HG02588 (cell line): ENCODE results near the gene ESYT2.
A peak's percentile ranks its signal among the peaks of the same experiment; 100 is the strongest.
"Not testable (repeated sequence)": the region's sequence is repeated elsewhere in the genome, so short reads cannot be mapped to it uniquely, and the experiment has no call there.

Experiments
- ATAC-seq: cut with Tn5 transposase; IDR thresholded peaks from one replicate; pipeline ENCODE4 v1.9.1; 2021; ENCODE audit warnings: mild to moderate bottlenecking, moderate library complexity; ENCODE audit not compliant: unreplicated experiment

The ESYT2 gene

DNA sequence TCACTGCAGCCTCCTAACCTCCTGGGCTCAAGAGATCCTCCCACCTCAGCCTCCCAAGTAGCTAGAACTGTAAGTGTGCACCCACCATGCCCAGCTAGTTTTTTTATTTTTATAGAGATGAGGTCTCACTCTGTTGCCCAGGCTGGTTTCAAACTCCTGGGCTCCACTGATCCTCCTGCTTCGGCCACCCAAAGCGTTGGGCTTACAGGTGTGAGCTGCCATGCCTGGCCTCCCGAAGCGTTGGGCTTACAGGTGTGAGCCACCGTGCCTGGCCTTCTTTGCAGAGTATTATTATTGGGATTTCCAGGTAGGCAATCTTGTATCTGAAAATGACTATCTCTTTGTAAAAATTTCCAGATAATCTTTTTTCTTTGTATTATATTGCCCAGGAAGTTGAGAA, 101.6 kb downstream of the ESYT2 start:
- ATAC-seq, result no peak

DNA sequence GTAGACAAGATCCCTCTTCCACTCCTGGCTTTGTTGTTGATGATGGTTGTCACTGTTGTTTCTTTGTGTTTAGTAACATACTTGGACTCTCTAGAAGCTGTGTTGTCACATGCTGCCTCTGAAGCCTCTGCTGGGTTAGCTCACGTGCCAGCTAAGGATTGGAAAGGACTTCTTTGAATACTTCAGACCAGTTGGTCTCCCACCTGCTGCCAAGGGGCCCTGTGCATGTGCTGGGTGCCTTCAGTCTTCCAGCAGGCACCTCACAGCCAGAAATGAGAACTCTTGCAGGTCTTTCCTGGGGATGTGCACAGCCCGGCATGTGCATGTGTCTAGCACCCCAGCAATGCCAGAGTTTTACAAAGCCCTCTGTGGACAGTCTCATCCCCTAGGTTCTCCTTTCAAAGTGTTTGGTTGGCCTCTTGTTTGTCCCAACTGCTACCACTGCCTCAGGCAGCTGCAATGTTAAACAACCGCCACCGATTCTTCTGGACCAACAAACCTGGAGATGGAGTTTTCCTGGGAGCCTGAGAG, 103.0 kb downstream of the ESYT2 start:
- no peak for ATAC-seq

DNA sequence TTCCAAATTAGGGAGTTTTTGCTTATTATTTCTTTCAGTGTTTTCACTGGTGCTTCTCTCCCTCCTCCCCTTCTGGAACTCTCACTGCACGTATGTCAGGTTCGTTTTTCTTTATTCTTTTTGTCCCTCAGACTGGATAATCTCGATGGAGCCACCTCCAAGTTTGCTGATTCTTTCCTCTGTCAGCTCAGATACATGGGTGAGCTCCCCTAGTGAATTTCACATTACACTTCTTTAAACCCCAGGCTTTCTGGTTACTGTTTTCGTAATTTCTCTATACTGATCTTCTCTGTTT, 103.9 kb downstream of the ESYT2 start:
- no peak for ATAC-seq

DNA sequence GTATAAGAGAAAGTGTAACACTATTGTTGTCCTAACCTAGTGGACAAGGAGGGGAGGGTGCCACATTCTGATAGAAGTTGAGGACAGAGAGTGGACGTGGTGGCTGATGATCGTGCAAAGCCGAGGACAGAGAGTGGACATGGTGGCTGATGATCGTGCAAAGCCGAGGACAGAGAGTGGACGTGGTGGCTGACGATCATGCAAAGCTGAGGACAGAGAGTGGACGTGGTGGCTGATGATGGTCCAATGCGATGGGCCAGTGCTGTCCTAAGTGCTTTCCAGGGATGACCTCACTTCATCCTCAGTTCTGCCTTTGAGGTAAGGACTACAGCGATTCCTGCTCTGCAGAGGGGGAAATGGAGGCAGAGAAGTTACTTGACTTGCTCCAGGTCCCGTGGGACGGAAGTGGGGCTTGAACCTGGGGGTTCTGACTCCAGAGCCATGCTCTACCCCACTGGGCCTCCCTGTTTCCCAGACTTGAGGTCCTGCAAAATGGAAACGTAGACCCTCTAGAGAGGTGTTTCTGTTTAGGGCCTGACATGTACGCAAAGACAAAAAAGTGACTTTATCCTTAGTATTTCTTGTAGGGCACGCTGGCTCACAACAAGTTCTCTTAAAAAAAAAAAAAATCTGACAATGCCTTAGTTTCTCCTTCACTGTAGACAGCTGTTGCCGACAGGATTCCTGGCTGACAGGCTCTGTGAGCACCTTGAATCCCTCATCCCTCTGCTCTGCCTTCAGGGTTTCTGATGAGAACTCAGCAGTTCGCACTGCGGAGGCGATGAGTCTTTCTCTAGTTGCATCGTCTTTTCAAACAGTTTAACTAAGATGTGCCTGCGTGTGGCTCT, 104.4 kb downstream of the ESYT2 start:
- no peak for ATAC-seq

DNA sequence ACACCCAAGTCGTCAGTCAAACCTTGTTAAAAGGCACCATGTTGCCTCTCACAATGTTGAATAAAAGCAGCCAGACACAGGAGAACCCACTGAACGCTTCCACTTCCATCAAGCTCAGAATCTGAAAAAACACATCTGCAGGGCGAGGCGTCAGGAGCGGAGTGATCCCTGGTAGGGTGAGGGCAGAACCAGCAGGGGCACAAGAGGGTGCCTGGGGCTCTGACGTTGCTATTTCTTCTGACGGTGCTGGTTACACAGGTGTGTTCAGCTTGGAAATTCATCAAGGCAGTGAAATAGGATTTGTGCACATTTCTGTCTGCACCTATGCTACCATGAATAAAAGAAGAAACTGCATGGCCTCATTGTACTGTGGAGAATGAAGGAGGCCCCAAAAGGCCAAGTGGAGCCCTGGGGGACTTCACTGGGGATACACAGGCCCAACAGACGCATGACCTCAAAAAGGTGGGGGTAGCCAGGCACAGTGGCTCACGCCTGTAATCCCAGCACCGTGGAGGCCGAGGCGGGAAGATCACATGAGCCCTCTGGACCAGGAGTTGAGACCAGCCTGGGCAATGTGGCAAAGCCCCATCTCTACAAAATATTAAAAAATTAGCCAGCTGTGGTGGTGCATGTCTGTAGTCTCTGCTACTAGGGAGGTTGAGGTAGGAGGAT, 105.5 kb downstream of the ESYT2 start:
- no peak for ATAC-seq

DNA sequence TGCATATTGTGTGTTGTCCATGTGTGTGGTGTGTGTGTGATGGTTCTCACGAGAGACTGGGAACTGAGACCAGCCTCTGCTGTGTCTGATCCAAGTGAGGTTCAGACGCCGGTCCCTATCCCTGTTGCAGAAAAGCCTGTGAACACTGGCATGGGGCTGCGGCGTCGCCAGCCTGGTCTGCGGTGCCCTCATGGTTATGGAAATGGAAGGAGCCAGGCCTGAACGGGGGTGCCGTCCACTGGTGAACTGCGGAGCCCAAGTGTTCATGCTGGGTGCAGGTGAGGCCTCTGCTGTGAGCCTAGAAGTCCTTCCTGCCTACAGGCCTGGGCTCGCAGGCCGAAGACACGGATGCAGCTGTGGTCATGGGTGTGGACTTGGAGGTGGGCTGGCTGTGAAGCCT, 106.0 kb downstream of the ESYT2 start:
- ATAC-seq, result no peak

DNA sequence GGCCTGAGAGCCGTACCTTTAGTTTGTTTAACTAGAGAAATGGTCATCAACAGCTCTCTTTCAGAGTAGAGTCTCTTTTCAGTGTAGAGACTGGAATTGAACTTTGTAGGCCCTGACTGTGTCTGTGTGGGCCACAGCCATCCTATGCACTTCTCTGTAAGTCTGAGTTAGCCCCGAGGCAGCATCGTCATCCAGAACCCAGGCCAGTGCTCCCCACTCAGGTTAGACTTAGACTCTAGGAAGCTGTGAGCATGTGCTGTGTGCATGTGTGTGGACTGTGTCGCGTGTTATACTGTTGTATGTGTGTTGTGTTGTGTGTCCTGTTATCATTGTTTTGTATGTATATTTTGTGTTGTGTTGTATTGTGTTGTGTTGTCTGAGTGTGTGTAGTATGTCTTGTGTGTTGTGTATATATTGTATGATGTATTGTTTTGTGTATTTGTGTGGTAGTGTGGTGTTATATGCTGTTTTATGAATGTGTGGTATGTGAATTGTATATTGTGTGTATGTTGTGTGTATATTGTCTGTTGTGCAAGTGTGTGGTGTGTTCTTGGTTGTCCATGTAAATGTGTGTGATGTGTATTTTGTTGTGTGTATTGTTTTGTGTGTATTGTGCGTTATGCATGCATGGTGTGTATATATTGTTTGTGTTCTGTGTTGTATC, 106.6 kb downstream of the ESYT2 start:
- no peak for ATAC-seq

DNA sequence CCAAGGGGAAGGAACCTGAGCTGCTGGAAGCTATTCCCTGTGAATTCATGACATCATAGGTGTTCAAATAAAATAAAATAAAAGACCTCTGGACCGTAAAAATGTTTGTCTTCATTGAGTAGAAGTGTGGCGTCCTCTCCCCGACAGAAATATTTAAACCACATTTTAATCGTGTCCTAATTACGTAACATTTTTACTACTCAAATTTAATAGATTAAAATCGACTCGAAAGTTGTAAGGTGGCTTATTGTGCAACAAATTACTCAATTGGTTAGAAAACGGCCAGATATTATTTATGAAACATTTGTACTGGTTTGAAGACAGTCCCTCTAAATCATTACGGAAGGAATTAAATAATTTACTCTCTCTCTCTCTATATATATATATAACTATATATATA, 109.2 kb downstream of the ESYT2 start:
- no peak for ATAC-seq

DNA sequence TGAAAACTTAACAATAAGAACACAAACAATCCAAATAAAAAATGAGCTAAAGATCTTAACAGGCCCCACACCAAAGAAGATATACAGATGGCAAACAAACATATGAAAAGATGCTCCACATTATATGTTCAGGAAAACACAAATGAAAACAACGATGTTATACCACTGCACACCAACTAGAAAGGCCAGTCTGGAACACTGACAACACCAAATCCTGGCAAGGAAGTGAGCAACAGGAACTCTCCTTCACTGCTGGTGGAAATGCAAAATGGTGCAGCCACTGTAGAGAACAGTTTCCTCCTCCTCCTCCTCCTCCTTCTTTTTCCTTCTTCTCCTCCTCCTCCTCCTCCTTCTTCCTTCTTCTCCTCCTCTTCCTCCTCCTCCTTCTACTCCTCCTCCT, 112.5 kb downstream of the ESYT2 start:
- no peak for ATAC-seq

DNA sequence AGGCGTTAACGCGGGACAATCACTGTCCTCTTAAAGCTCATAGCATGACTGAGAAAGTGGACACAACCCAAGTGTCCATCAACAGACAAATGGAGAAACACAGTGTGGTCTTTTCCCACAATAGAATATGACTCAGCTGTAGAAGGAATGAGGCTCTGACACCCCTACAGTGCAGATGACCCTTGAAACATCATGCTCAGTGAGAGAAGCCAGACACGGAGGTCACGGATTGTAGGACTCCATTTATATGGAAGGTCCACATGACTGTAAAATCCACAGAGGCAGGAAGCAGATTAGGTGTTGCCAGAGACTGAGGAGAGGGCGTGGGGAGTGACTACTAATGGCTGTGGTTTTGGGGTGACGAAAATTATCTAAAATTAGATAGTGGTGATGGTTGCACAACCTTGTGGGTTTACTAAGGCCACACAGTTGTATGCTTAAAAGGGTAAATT, 118.6 kb downstream of the ESYT2 start:
- ATAC-seq, result no peak

DNA sequence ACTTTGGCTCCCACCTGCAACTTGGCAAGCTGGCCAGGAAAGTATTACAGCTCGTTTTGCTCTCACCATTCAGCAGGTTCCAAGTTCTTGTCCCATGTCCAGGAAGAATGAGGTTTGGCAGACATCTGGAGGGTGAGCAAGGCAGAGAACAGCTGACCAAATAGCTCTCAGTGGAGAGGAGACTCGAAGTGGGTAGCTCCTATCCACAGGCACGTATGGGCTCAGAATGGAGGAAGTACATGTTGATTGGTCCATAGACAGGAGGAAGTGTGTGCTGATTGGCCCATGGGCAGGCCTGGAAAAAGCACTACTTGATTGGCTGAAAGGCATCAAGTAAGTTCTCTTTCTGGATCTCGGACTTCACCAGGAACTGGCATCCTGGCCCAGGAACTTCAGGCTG, 121.7 kb downstream of the ESYT2 start:
- no peak for ATAC-seq

DNA sequence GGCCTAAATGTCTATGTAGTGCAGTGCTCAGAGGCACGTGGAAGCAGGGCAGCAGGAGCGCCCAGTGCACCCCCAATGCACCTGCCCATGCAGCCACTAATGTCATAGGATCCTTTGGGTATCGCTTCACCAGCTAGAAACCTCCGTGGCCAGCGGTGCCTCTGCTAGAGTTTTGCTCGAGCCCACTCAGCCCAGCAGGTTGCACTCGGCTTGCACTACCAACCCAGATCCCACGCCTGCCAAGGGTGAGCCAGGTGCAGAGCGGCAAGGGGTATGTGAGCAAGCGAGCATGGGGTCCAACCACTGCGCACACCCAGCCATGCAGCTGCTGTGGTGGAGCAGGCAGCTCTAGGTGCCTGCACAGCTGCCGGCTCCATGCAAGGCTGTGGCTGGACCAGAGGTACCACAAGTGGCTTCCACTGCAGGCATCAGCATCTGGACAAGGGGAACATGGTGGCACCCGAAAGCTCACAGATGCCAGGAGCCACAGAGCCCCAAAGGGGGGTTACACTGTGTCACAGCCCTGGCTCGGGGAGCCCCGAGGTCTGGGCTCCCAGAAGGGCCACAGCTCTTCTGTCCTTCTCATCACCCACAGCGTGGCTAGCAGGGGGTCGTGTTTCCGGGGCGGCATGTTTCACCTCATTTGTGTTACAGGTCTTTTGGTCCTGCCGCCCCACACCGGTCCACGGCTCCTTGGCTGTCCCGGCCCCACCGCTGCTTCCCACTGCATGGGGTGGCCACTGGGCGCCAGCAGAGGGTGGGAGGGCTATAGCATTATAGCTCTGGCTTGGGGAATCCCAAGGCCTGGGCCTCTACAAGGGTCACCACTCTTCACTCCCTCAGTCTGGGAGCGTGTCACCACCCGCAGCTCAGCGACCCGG, 122.4 kb downstream of the ESYT2 start:
- ATAC-seq, result no peak

DNA sequence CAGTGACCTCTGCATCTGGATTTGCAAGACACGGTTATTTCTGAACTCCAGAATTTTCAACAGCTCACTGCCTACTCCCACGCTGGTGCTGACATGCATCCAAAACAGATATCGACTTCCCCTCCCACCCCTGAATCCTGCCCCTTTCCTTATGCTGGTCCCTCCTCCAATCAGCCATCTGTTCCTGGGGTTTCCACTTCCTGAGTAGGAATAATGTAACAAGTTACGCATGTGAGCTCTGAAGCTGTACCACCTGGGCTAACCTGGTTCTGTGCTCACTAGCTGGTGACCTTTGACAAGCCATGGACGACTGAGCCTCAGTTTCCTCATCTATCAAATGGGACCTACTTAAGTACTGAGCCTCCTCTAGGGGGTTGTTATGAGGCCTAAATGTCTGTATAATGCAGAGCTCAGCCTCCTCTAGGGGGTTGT, 123.0 kb downstream of the ESYT2 start:
- no peak for ATAC-seq

DNA sequence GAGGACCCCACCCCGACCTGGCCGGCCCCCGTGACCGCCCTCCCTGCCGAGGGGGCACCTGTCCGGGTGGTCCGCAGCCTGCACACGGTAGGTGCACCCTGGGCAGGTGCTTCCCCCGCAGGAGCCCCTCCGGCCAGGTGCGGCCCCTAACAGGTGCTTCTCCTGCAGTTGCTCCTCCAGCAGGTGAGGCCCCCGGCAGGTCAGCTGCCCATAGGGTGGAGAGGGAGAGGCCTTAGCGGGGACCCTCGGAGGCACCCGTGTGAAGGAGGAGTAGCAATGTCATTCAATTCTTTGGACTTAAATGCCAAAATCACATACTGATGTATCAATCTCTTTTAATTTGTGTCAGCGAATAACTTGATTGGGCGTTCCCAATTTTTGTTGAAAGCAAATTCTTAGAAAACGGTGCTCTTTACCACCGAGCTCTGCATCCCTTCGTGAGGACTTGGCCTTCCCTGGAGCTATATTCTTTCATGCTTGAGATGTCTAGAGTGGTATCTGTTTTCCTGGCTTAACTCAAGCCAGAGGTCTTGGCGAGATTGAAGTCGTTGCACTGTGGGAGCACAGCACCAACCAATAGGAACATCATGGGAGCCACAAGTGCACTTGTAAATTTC, 124.0 kb downstream of the ESYT2 start:
- ATAC-seq, result no peak

DNA sequence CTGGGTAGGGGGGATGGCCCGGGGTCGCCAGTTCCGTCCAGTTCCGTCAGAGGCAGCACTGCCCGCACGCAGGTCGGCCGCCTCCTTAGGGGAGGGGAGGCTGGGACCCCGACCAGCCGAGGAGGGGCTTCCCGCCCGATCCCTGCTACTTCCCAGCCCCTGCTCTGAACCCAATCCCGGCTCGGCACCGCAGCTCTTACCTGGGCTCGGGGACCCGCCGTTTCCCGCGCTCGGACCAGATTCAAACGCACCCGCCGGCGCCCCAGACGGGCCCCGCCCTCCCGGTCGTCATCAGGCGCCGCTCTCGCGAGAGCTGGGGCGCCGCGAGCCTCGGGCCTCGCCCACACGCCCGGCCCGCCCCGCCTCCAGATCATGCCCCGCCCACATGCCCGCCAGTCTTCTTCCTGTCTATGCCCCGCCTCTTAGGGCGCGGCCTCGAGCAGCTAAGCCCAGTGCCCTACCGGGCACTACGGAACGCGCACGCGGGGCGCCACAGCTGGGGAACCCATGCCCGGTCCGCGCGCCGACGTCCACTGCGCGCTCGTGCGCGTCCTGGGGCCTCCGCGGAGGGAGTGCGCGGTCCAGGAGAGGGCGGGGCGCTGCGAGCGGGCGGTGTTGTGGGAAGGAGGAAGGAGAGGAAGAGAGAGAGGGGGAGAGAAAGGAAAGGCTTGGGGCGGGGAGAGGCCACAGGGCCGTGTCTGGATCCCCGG, 124.6 kb downstream of the ESYT2 start, which contains the start of gene NCAPG2:
Gene NCAPG2 (minus strand): TSS at position 281 of the 710 bp plus-strand sequence. CDS start 2,905 bp downstream, outside the sequence.
- peak; percentile 98 for ATAC-seq

DNA sequence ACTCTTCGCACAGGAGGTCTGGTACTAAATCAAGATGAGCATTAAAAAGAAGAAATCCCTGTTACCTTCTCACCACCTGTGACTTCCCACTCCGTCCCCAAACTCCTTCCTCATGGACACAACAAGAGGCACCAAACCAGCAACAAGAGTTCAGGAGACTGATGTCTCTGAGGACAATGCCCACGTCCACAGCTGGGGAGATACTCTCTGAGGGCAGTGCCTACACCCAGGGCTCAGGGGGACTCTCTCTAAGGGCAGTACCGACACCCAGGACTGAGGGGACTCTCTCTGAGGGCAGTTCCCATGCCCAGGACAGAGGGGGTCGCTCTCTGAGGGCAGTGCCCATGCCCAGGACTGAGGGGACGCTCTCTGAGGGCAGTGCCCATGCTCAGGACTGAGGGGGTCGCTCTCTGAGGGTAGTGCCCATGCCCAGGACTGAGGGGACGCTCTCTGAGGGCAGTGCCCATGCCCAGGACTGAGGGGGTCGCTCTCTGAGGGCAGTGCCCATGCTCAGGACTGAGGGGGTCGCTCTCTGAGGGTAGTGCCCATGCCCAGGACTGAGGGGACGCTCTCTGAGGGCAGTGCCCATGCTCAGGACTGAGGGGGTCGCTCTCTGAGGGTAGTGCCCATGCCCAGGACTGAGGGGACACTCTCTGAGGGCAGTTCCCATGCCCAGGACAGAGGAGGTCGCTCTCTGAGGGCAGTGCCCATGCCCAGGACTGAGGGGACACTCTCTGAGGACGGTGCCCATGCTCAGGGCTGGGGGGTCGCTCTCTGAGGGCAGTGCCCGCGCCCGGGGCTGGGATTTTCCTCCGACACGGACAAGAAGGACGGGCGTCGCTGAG, 125.4 kb downstream of the ESYT2 start:
- ATAC-seq, result not testable (repeated sequence)

DNA sequence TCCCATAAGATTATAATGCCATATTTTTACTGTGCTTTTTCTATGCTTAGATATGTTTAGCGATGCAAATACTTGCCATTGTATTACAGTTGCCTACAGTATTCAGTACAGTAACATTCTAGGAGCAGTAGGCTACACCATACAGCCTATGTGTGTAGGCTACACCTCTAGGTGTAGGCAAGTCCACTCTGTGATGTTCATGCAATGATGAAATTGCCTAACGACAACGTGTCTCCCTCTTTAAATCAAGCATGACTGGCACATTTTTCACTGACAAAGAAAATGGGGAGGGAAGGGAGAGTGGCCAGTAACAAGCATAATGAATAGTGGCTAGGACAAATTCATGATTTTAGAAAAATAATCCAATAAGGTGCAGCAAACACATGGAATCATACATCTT, 126.4 kb downstream of the ESYT2 start:
- ATAC-seq, result no peak

DNA sequence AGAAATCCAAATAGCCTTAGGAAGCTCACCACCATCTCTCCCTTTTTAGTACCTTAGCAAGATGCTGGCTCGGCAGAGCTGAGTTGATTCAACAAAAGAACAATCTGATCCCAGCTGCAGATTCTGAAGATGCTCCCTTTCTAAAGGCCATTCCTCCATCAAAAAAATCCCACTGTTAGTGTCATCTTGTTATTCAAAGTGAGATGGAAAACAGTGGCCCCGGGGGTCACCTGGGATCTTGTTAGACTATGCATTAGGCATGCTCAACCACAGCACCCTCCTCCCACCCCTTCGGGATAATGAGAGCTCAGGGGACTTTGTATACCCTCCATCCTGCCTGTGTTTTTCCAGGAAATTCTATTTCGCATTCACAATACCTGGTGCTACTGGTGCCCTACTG, 127.1 kb downstream of the ESYT2 start:
- no peak for ATAC-seq

DNA sequence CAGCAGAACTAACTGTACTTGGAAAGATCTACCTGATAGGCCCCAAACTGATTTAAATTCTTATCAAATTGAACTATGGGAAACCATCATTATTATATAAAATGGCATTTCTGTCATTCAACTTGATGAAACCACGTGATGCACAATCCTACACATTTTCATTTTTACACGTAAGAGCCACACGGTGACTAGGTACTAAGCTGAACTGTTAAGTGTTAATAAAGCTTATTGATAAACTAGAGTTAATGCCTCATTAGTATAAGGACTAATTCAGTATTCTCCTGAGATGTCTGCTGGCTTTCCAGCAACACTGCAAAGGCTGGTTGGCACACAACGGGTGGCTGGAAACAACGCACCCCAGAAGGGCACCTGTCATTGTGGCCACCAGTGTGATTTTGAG, 129.3 kb downstream of the ESYT2 start:
- no peak for ATAC-seq
